Erythroblast (primary cell): Measurements from ENCODE around the gene ZBTB7C.

Experiments
- DNase-seq, 2 experiments: peaks; one replicate each; lab custom pipeline; 2025; lab: John Stamatoyannopoulos, UW
- GATA1 ChIP-seq: IDR thresholded peaks from 2 replicates; pipeline ENCODE4 v1.6.1; 2011; ENCODE audit warnings: low read depth, mild to moderate bottlenecking, control low read depth, low read length, moderate library complexity
- POLR2A ChIP-seq: IDR thresholded peaks from 2 replicates; pipeline ENCODE4 v1.6.1; 2011; ENCODE audit warnings: mild to moderate bottlenecking, low read length

Gene ZBTB7C

GRCh38 chr18:47996091-47996541 is 413.1 kb downstream of the ZBTB7C start:
- DNase-seq, result no peak

GRCh38 chr18:47995654-47996053 is 413.5 kb downstream of the ZBTB7C start:
- DNase-seq, result no peak
- TF ChIP-seq POLR2A (no peak), GATA1 (no peak)

More at GRCh38 chr18:47996091-47996541, 413.1 kb downstream of the ZBTB7C start:
- TF ChIP-seq GATA1, result no peak
- TF ChIP-seq POLR2A, result no peak

- DNase-seq, result no peak
- TF ChIP-seq POLR2A (no peak), GATA1 (no peak)
These were observed 415.8 kb downstream of the ZBTB7C start for GRCh38 chr18:47993409-47993808.

- no peak for TF ChIP-seq POLR2A
- no peak for TF ChIP-seq GATA1
- DNase-seq, result no peak
These were observed 416.2 kb downstream of the ZBTB7C start for GRCh38 chr18:47992976-47993375.

GRCh38 chr18:47992266-47992665 is 416.9 kb downstream of the ZBTB7C start:
- no peak for DNase-seq
- TF ChIP-seq POLR2A, result no peak
- no peak for TF ChIP-seq GATA1

- DNase-seq, result no peak
- no peak for TF ChIP-seq POLR2A
- TF ChIP-seq GATA1, result no peak
These were observed 418.2 kb downstream of the ZBTB7C start for GRCh38 chr18:47990981-47991380.

GRCh38 chr18:47987388-47987699 is 421.8 kb downstream of the ZBTB7C start:
- no peak for DNase-seq

GRCh38 chr18:47986620-47987387 is 422.4 kb downstream of the ZBTB7C start:
- TF ChIP-seq POLR2A (no peak), GATA1 (no peak)
- DNase-seq, result no peak

More at GRCh38 chr18:47987388-47987699, 421.8 kb downstream of the ZBTB7C start:
- TF ChIP-seq POLR2A, result no peak
- no peak for TF ChIP-seq GATA1

- TF ChIP-seq GATA1, result no peak
- no peak for TF ChIP-seq POLR2A
- no peak for DNase-seq
These were observed 423.3 kb downstream of the ZBTB7C start for GRCh38 chr18:47985866-47986265.

GRCh38 chr18:47984991-47985390 is 424.2 kb downstream of the ZBTB7C start:
- no peak for TF ChIP-seq POLR2A
- no peak for TF ChIP-seq GATA1
- DNase-seq, result no peak

GRCh38 chr18:47983946-47984345 is 425.2 kb downstream of the ZBTB7C start:
- DNase-seq, result no peak
- TF ChIP-seq POLR2A (no peak), GATA1 (no peak)

- TF ChIP-seq GATA1 (no peak), POLR2A (no peak)
- no peak for DNase-seq
These were observed 426.1 kb downstream of the ZBTB7C start for GRCh38 chr18:47983055-47983454.

GRCh38 chr18:47981830-47982229 is 427.4 kb downstream of the ZBTB7C start:
- no peak for DNase-seq
- no peak for TF ChIP-seq POLR2A
- TF ChIP-seq GATA1, result no peak

- TF ChIP-seq GATA1 (no peak), POLR2A (no peak)
- no peak for DNase-seq
These were observed 427.9 kb downstream of the ZBTB7C start for GRCh38 chr18:47981320-47981719.
